IMR-90 (cell line): ENCODE data around the gene INPP4A. TPM values are rescaled to one million over a fixed set of nuclear protein-coding genes. Genes with fewer than 3 reads are reported as not detected.

Source experiments
- ATAC-seq: fragments of 200-7000 bp; cut with Tn5 transposase; 2 replicates; pipeline ENCODE4 v1.9.1; 2020; ENCODE audit warnings: low read depth, mild to moderate bottlenecking, moderate library complexity
- BruUV-seq: library from RNA; stranded (reverse); fragments of 400-500 nt; replicated peaks from 2 replicates; lab custom pipeline; 2021; lab: Mats Ljungman, UMichigan
- CTCF ChIA-PET: fragments of 300-600 bp; formaldehyde crosslinking; extraction: SDS; loops from one replicate; lab custom pipeline; 2021; ENCODE audit warnings: antibody characterized with exemption; lab: Yijun Ruan, JAX
- POLR2A ChIA-PET: fragments of 300-600 bp; sonication (Branson Sonifier 250); formaldehyde crosslinking; loops from one replicate; lab custom pipeline; 2022; ENCODE audit warnings: antibody characterized with exemption; ENCODE audit not compliant: unreplicated experiment; lab: Charles Lee
- DNase-seq: peaks from one replicate; pipeline ENCODE4 v3.0.0; 2013
- H2AFZ ChIP-seq: replicated peaks from 2 replicates; pipeline ENCODE3; 2013; ENCODE audit warnings: low read length, mild to moderate bottlenecking; ENCODE audit not compliant: poor library complexity
- H2AK5ac ChIP-seq: 2 replicates; pipeline ENCODE4 v1.6.1; 2013; ENCODE audit warnings: low read depth, low read length, inconsistent platforms
- H2AK9ac ChIP-seq: replicated peaks from 2 replicates; pipeline ENCODE3; 2013; ENCODE audit warnings: mild to moderate bottlenecking, low read depth, low read length, moderate library complexity; ENCODE audit not compliant: poor library complexity
- H2BK120ac ChIP-seq: 2 replicates; pipeline ENCODE4 v1.6.1; 2013; ENCODE audit warnings: low read depth, low read length, inconsistent platforms
- H2BK15ac ChIP-seq: 3 replicates; pipeline ENCODE4 v1.6.1; 2013; ENCODE audit warnings: low read depth, low read length, inconsistent platforms
- H2BK20ac ChIP-seq: 2 replicates; pipeline ENCODE4 v1.6.1; 2013; ENCODE audit warnings: low read depth, mild to moderate bottlenecking, inconsistent platforms, low read length, moderate library complexity
- H2BK5ac ChIP-seq: 2 replicates; pipeline ENCODE4 v1.6.1; 2013; ENCODE audit warnings: mild to moderate bottlenecking, low read depth, low read length, inconsistent platforms; ENCODE audit not compliant: poor library complexity, severe bottlenecking
- H3K14ac ChIP-seq: replicated peaks from 2 replicates; pipeline ENCODE4 v1.6.1; 2013; ENCODE audit warnings: low read depth, low read length, inconsistent platforms
- H3K18ac ChIP-seq: 2 replicates; pipeline ENCODE4 v1.6.1; 2013; ENCODE audit warnings: low read depth, low read length, control low read depth
- H3K23ac ChIP-seq: 2 replicates; pipeline ENCODE4 v1.6.1; 2013; ENCODE audit warnings: low read depth, low read length, inconsistent platforms
- H3K27ac ChIP-seq: 2 replicates; pipeline ENCODE4 v1.5.1; 2013; ENCODE audit warnings: mild to moderate bottlenecking, control low read depth, low read length; ENCODE audit not compliant: insufficient read depth
- H3K27me3 ChIP-seq: 2 replicates; pipeline ENCODE4 v1.6.1; 2013; ENCODE audit warnings: low read length; ENCODE audit not compliant: control insufficient read depth, insufficient read depth
- H3K36me3 ChIP-seq: 2 replicates; pipeline ENCODE4 v1.6.1; 2013; ENCODE audit warnings: low read length, mixed read lengths; ENCODE audit not compliant: control insufficient read depth, insufficient read depth
- H3K4ac ChIP-seq: 2 replicates; pipeline ENCODE4 v1.6.1; 2013; ENCODE audit warnings: low read depth, low read length, inconsistent platforms
- H3K4me1 ChIP-seq: 2 replicates; pipeline ENCODE4 v1.6.1; 2013; ENCODE audit warnings: low read length, mixed read lengths; ENCODE audit not compliant: control insufficient read depth, insufficient read depth
- H3K4me2 ChIP-seq: 2 replicates; pipeline ENCODE4 v1.6.1; 2013; ENCODE audit warnings: low read depth, mild to moderate bottlenecking, control low read depth, low read length, moderate library complexity
- H3K4me3 ChIP-seq: 2 replicates; pipeline ENCODE4 v1.5.1; 2013; ENCODE audit warnings: low read depth, mild to moderate bottlenecking, control low read depth, low read length, moderate library complexity; ENCODE audit not compliant: insufficient read depth
- H3K56ac ChIP-seq: 2 replicates; pipeline ENCODE4 v1.6.1; 2013; ENCODE audit warnings: low read length, inconsistent platforms; ENCODE audit not compliant: insufficient read depth; ENCODE audit errors: extremely low read depth
- H3K79me1 ChIP-seq, 2 experiments: 2 replicates each; pipeline ENCODE4 v1.6.1; 2013; ENCODE audit warnings: low read length in 2 of 2, inconsistent platforms in 1 of 2, low read depth in 1 of 2
- H3K9ac ChIP-seq: 2 replicates; pipeline ENCODE4 v1.6.1; 2013; ENCODE audit warnings: low read depth, low read length, control low read depth
- H3K9me1 ChIP-seq: 2 replicates; pipeline ENCODE4 v1.6.1; 2013; ENCODE audit warnings: low read length, inconsistent platforms; ENCODE audit not compliant: insufficient read depth
- H3K9me3 ChIP-seq: 2 replicates; pipeline ENCODE4 v1.6.1; 2013; ENCODE audit warnings: low read length; ENCODE audit not compliant: control insufficient read depth, insufficient read depth
- H4K20me1 ChIP-seq: 2 replicates; pipeline ENCODE4 v1.6.1; 2013; ENCODE audit warnings: low read length, inconsistent platforms; ENCODE audit not compliant: insufficient read depth
- H4K5ac ChIP-seq: 2 replicates; pipeline ENCODE4 v1.6.1; 2013; ENCODE audit warnings: mild to moderate bottlenecking, low read depth, low read length, control low read depth
- H4K8ac ChIP-seq, 2 experiments: 2 replicates each; pipeline ENCODE4 v1.6.1; 2013; ENCODE audit warnings: low read depth in 2 of 2, low read length in 2 of 2, control low read depth in 1 of 2, inconsistent platforms in 1 of 2
- H4K91ac ChIP-seq: 2 replicates; pipeline ENCODE4 v1.6.1; 2013; ENCODE audit warnings: low read depth, low read length, inconsistent platforms; ENCODE audit not compliant: insufficient read depth
- CEBPB ChIP-seq: IDR thresholded peaks from 2 replicates; pipeline ENCODE4 v1.6.1; 2012; ENCODE audit warnings: low read depth, low read length, improper control_type of control experiment
- CHD1 ChIP-seq: IDR thresholded peaks from 2 replicates; pipeline ENCODE4 v1.6.1; 2012; ENCODE audit warnings: low read depth, low read length, improper control_type of control experiment
- FOS ChIP-seq: fragments of 150-350 bp; IDR thresholded peaks from 2 replicates; pipeline ENCODE4 v1.6.1; 2016; ENCODE audit warnings: low read depth, low read length
- MAFK ChIP-seq: IDR thresholded peaks from 2 replicates; pipeline ENCODE4 v1.6.1; 2012; ENCODE audit warnings: low read depth, low read length, improper control_type of control experiment
- MAZ ChIP-seq: IDR thresholded peaks from 2 replicates; pipeline ENCODE4 v1.6.1; 2012; ENCODE audit warnings: low read depth, mild to moderate bottlenecking, low read length, improper control_type of control experiment, moderate library complexity, borderline replicate concordance
- MXI1 ChIP-seq: IDR thresholded peaks from 2 replicates; pipeline ENCODE4 v1.6.1; 2012; ENCODE audit warnings: low read depth, mild to moderate bottlenecking, low read length, moderate library complexity, borderline replicate concordance
- NFE2L2 ChIP-seq: fragments of 150-350 bp; IDR thresholded peaks from 2 replicates; pipeline ENCODE4 v1.6.1; 2016; ENCODE audit warnings: low read depth, mild to moderate bottlenecking, low read length
- POLR2A ChIP-seq: IDR thresholded peaks from 2 replicates; pipeline ENCODE4 v1.6.1; 2012; ENCODE audit warnings: mild to moderate bottlenecking, low read depth, low read length
- RAD21 ChIP-seq: IDR thresholded peaks from 2 replicates; pipeline ENCODE4 v1.6.1; 2012; ENCODE audit warnings: low read length, improper control_type of control experiment
- RCOR1 ChIP-seq: IDR thresholded peaks from 2 replicates; pipeline ENCODE4 v1.6.1; 2012; ENCODE audit warnings: mild to moderate bottlenecking, low read length, improper control_type of control experiment; ENCODE audit not compliant: insufficient replicate concordance
- RFX5 ChIP-seq: IDR thresholded peaks from 2 replicates; pipeline ENCODE4 v1.8.0; 2012; ENCODE audit warnings: low read depth, mild to moderate bottlenecking, low read length, moderate library complexity
- SMC3 ChIP-seq: fragments of 150-350 bp; IDR thresholded peaks from 2 replicates; pipeline ENCODE4 v1.6.1; 2016; ENCODE audit warnings: low read depth, mild to moderate bottlenecking, antibody characterized with exemption, low read length, moderate library complexity
- WGBS, 2 experiments: methylation state at CpG; one replicate each; pipeline versions ENCODE4 v1.1.5 to v1.1.7; 2013; ENCODE audit warnings: missing lambda C conversion rate in 2 of 2; ENCODE audit not compliant: insufficient read length in 1 of 2; ENCODE audit errors: extremely low coverage in 2 of 2; 5-methylcytosine and 5-hydroxymethylcytosine counted together
- dilution Hi-C: fragments of 300-500 bp; cut with HindIII; formaldehyde crosslinking; loops from one replicate; pipeline ENCODE4 v1.14.3; 2018; ENCODE audit warnings: low sequenced_read_pairs; ENCODE audit not compliant: unreplicated experiment
- in situ Hi-C: fragments of 300-500 bp; cut with MboI; formaldehyde crosslinking; loops from 3 replicates; pipeline ENCODE4 v1.14.3; 2019; ENCODE audit warnings: low sequenced_read_pairs, inconsistent platforms, mixed read lengths
- intact Hi-C: fragments of 100-400 bp; cut with micrococcal nuclease; formaldehyde crosslinking; loops from 2 replicates; pipeline ENCODE4 v1.10.0; 2022
- polyA plus RNA-seq, 3 experiments: library from polyadenylated mRNA; depleted of rRNA; stranded (reverse); fragments of >200 nt; gene quantifications; 2 replicates each; pipeline ENCODE4 v1.2.3, GENCODE V29; 2012; ENCODE audit warnings: low replicate concordance in 1 of 3
- total RNA-seq: library from RNA; depleted of rRNA; stranded (reverse); fragments of >200 nt; gene quantifications from 2 replicates; pipeline ENCODE4 v1.2.3, GENCODE V29; 2012
- TF ChIP-seq, protein P1 (sequence below): fragments of 150-350 bp; IDR thresholded peaks from 2 replicates; pipeline ENCODE4 v1.6.1; 2017; ENCODE audit warnings: mild to moderate bottlenecking, antibody characterized with exemption, low read length, low read depth
- TF ChIP-seq, protein P2 (sequence below): conservative IDR thresholded peaks from 2 replicates; pipeline ENCODE4 v1.5.1; 2012; ENCODE audit warnings: mild to moderate bottlenecking, low read depth, low read length, improper control_type of control experiment

Gene INPP4A
- total and polyA plus RNA-seq, 2 of the 4 experiments (the other 2 are of a cell fraction): 14.5 to 27.1 TPM

DNA sequence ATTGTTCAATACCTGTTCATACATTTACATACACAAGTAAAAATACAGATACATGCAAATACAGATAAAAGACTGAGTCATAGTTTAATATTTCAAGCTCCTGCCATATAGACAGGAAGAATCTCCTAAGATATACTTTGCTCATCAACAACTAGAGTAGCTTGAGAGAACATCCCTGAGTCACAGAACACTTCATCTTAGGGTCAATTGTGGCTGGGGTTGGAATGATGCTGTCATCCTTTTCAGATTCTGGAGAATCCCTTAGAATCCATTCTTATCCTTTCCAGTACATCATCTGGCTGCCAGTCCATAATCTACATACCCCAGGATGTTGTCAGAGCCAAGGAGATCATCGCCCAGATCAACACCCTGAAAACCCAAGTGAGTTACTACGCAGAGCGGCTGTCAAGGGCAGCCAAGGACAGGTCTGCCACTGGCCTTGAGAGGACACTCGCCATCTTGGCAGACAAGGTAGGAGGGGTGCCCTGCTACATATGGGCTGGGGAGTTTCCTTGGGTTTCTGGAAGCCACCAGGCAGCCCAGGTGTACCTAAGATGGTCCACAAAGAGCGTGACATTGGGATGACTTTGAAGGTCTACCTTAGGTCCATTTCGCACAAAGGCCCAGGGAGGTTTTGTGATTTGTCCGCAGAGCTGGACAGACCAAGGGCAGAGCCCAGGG is 108.0 kb downstream of the INPP4A start (continued):
- TF ChIP-seq CEBPB: no peak

DNA sequence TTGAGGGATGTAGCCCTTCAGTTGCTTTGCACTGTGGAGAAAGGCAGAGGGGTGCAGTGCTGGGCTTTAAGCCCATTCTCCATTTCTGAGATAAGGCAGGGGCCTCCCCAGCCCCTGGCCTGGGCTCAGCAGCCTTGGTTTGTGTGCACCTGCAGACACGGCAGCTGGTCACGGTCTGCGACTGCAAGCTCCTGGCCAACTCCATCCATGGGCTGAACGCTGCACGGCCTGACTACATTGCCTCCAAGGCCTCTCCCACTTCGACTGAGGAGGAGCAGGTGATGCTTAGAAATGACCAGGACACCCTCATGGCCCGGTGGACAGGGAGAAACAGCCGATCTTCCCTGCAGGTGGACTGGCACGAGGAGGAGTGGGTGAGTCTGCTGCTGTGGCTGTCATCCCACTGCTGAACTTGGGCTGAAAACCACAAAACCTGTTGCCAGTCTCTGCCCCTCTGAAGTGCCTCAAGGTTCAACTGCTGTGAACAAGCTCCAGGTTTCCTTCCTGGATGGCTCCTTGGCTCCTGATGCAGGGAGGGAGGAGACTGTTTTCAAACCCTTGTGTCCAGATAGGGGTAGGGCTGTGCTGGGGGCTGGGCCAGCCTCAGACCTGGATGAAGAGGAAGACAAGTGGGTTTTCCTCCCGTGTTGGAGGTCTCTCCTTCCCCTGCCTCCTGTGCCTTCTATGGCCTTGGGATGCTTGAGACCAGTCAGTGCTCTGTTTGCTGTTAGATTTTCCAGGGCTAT is 109.6 kb downstream of the INPP4A start:
- dilution Hi-C loops: no loop called here
- Histone ChIP-seq H3K14ac (no peak overlapping the region), H4K5ac (no peak overlapping the region), H3K79me1 (no peaks in the 10 kb centered on the region), H3K9me3 (no peaks in the 10 kb centered on the region), H3K9ac (no peak overlapping the region), H2AK9ac (no peak overlapping the region), H2BK5ac (no peak overlapping the region), H3K4me3 (no peak overlapping the region), H3K23ac (no peak overlapping the region), H3K4me2 (no peak overlapping the region), H2AFZ (no peak overlapping the region), H2BK20ac (no peak overlapping the region), H3K27me3 (no peaks in the 10 kb centered on the region), H4K91ac (no peak overlapping the region), H3K18ac (no peak overlapping the region), H2AK5ac (no peak overlapping the region), H3K27ac (no peak overlapping the region), H3K36me3 (peaks cover 30% of the 10 kb centered on the region), H4K8ac (no peak overlapping the region), H3K56ac (no peak overlapping the region), H4K20me1 (no peaks in the 10 kb centered on the region), H2BK15ac (no peak overlapping the region), H3K9me1 (peaks cover 12% of the 10 kb centered on the region; the same call in 1 of the 2 replicates), H3K4ac (no peak overlapping the region), H2BK120ac (no peak overlapping the region), H3K4me1 (peaks cover 4% of the 10 kb centered on the region)
- DNase-seq (no peak), ATAC-seq (no peak)
- TF ChIP-seq FOS (no peak), POLR2A (no peak), MAFK (no peak), CHD1 (no peak), SMC3 (no peak), RAD21 (no peak), RCOR1 (no peak), MAZ (no peak), RFX5 (no peak), MXI1 (no peak), NFE2L2 (no peak)
- TF ChIP-seq, protein P1, sequence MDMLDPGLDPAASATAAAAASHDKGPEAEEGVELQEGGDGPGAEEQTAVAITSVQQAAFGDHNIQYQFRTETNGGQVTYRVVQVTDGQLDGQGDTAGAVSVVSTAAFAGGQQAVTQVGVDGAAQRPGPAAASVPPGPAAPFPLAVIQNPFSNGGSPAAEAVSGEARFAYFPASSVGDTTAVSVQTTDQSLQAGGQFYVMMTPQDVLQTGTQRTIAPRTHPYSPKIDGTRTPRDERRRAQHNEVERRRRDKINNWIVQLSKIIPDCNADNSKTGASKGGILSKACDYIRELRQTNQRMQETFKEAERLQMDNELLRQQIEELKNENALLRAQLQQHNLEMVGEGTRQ: no peak
- TF ChIP-seq, protein P2, sequence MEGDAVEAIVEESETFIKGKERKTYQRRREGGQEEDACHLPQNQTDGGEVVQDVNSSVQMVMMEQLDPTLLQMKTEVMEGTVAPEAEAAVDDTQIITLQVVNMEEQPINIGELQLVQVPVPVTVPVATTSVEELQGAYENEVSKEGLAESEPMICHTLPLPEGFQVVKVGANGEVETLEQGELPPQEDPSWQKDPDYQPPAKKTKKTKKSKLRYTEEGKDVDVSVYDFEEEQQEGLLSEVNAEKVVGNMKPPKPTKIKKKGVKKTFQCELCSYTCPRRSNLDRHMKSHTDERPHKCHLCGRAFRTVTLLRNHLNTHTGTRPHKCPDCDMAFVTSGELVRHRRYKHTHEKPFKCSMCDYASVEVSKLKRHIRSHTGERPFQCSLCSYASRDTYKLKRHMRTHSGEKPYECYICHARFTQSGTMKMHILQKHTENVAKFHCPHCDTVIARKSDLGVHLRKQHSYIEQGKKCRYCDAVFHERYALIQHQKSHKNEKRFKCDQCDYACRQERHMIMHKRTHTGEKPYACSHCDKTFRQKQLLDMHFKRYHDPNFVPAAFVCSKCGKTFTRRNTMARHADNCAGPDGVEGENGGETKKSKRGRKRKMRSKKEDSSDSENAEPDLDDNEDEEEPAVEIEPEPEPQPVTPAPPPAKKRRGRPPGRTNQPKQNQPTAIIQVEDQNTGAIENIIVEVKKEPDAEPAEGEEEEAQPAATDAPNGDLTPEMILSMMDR: no peak
- ChIA-PET CTCF (no interaction called here), POLR2A (no interaction called here)
- no TSS peak for BruUV-seq
- 96% methylated on average over 4 of the region's 10 CpGs; no CpG with 5 or more reads in 1 of the 2 experiments for WGBS, 2 experiments
- intact Hi-C loops: no loop called here
- in situ Hi-C loops: no loop called here
